DOHH2 (cell line): Measurements from ENCODE around the gene MYEF2.

Experiments
- CTCF ChIP-seq: fragments of 200-600 bp; sonication (generic); IDR thresholded peaks from one replicate; pipeline ENCODE4 v1.5.1; 2014; ENCODE audit warnings: antibody characterized with exemption, mild to moderate bottlenecking, low read depth, low read length; ENCODE audit not compliant: poor library complexity, severe bottlenecking
- EZH2phosphoT487 ChIP-seq: fragments of 200-600 bp; sonication (generic); IDR thresholded peaks from 2 replicates; pipeline ENCODE4 v1.6.1; 2017; ENCODE audit warnings: borderline replicate concordance, mild to moderate bottlenecking, antibody characterized with exemption, low read length, moderate library complexity, mixed read lengths

- TF ChIP-seq CTCF (no peak), EZH2phosphoT487 (no peak)
Measured at GRCh38 chr15:48091522-48091921, 86.6 kb downstream of the MYEF2 start.
